GM21360 (cell line): Measurements from ENCODE around the gene COX4I1.

Source experiments
- ATAC-seq: cut with Tn5 transposase; IDR thresholded peaks from one replicate; pipeline ENCODE4 v1.9.1; 2021; ENCODE audit warnings: mild to moderate bottlenecking, moderate library complexity; ENCODE audit not compliant: unreplicated experiment

The COX4I1 gene

GRCh38 chr16:85838381-85838780, 38.9 kb downstream of the COX4I1 start:
- ATAC-seq: no peak

GRCh38 chr16:85838876-85839585, 39.5 kb downstream of the COX4I1 start:
- no peak for ATAC-seq

- ATAC-seq: no peak
These were observed 40.3 kb downstream of the COX4I1 start for GRCh38 chr16:85839681-85840240.

GRCh38 chr16:85840395-85840794, 40.9 kb downstream of the COX4I1 start:
- no peak for ATAC-seq

DNA sequence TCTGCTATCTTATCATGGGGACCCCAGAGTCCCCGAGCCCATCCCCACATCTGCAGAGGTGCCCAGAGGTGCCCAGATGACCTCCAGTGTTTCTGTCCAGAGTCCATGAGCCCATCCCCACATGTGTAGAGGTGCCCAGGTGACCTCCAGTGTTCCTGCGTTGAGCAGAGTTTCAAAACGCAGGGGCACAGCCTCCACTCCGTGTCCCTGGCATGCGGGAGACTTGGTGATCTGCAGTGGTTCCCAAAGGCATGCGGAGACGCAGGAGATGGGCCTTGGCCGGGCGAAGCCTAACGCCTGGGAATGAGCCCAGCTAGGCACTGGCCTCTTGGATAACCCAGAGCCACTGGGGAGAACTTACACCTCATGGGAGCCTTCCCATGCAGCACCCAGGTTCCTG, 41.3 kb downstream of the COX4I1 start:
- ATAC-seq: no peak

DNA sequence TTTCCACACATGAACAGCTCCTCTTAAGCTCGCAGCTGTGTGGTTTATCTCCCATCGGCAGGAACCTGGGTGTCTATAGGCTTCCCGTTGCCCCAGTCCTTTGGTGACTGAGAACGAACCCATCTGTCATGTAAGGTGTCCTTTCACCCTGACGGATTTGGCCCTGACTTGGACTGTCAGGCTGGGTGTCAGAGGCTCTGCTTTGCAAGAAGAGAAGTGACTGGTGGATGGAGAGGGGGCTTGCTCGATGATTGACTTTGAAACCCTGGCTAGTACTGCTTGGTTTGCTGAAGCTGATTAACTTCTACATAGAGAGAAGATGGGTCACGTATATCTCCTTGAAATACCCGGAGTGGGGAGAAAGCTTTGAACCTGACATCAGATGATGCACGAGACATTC, 42.9 kb downstream of the COX4I1 start:
- no peak for ATAC-seq

GRCh38 chr16:85842848-85843247, 43.4 kb downstream of the COX4I1 start:
- ATAC-seq: no peak

GRCh38 chr16:85843471-85844168, 44.1 kb downstream of the COX4I1 start:
- ATAC-seq: no peak

DNA sequence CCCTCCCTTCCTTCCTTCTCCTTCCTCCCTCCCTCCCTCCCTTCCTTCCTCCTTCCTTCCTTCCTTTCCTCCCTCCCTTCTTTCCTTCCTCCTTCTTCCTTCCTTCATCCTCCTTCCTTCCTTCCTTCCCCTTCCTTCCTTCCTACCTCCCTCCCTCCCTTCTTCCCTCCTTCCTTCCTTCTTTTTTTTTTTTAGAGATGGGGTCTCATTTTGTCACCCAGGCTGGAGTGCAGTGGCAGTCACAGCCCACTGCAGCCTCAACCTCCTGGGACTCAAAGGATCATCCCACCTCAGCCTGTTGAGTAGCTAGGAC, 44.6 kb downstream of the COX4I1 start:
- no peak for ATAC-seq

DNA sequence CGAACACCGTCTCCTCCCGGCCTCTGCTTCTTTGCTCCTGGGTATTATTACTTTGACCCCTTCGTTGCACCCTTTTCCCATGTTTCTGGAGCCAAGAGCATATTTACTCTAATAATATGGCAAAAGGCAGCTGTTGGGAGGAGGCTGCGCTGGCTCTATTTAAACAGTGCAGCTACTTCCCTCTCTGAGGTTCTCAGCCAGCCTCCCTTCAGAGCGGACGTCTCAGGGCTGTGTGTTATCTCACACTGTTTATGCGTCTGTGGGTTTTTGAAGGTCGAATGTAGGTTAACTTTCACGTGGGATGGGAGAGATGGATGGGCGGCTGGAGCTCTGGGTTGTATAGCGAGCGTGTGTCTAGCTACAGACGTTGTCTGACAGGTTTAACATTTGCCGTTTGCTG, 45.3 kb downstream of the COX4I1 start:
- no peak for ATAC-seq

- no peak for ATAC-seq
These were observed 45.8 kb downstream of the COX4I1 start for GRCh38 chr16:85845266-85845665.

GRCh38 chr16:85846461-85846860, 47.0 kb downstream of the COX4I1 start:
- no peak for ATAC-seq

DNA sequence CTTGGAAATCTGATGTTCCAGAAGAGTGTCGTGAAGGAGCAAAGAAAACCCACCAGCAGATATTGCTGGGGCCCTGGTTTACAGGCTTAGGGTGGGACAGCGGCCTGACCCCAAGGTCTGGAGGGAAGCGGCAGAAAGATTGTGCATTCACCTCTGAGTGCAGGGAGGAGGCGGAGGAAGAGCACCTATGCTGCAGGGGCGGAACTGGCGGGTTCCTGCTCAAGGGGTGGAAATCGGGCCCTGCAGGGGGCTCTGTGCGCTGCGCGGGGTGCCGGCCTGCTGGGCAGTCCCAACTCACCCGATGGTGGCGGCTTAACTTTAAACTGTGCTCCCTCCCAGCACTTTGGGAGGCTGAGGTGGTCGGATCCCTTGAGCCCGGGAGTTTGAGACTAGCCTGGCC, 47.5 kb downstream of the COX4I1 start:
- no peak for ATAC-seq

DNA sequence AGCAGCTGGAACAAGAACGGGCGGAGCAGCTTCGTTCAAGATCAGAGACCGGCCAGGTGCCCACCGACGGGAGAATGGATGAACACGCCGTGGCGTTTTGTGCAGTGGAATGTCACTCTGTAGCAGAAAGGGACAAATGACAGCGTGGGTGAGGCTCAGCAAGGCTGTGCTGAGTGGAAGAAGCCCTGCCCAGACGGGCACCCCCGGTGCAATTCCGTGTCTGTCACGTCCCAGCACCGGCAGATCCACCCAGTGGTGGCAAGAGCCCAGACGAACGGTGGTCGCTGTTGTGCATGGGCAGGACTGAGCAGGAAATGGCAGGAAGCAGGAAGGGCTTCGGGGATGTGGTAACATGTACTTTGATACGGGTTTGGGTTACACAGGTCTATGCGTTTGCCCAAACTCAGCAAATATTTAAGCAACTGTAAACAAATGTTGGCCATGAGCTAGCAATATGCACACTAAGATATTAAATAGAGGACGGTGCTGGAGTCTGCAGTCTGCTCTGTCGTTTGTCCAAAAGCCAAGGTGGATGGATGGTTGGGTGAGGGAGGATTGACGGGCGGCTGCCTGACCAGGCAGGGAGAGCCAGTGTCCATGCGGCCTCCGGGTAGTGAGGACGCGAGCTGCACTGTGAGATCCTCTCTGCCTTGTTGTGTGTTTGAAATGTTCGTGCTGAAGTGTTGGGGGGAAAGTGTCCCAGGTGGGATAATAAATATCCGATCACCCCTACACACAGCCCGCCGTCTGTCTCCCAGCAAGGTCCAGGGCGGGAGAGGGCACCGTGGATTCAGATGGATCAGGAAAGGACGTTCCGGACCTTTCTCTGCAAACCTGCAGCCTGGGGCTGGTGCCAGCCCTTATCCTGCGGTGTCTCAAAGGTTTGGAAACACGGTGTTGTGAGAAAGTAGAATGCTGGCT, 48.4 kb downstream of the COX4I1 start:
- ATAC-seq: no peak

- no peak for ATAC-seq
These were observed 49.5 kb downstream of the COX4I1 start for GRCh38 chr16:85848986-85849385.

DNA sequence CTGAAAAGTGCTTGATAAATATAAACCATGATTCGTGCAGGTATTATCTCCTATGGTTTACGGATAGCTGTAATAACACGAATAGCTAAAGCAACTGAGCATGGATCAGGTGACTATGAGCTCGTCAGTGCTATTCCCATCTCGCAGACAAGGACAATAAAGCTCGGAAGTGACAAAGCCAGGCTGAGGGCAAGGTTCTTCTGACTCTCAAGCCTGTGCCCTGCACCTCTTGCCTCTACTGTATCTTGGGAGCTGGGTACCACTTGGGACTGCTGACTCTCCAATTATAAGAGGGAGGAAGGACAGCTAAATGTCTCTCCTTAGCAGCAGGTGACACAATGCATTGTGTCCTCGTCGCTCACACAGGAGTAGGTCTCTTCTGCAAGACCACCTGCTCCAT, 49.9 kb downstream of the COX4I1 start:
- no peak for ATAC-seq

GRCh38 chr16:85850344-85850880, 50.9 kb downstream of the COX4I1 start:
- no peak for ATAC-seq

DNA sequence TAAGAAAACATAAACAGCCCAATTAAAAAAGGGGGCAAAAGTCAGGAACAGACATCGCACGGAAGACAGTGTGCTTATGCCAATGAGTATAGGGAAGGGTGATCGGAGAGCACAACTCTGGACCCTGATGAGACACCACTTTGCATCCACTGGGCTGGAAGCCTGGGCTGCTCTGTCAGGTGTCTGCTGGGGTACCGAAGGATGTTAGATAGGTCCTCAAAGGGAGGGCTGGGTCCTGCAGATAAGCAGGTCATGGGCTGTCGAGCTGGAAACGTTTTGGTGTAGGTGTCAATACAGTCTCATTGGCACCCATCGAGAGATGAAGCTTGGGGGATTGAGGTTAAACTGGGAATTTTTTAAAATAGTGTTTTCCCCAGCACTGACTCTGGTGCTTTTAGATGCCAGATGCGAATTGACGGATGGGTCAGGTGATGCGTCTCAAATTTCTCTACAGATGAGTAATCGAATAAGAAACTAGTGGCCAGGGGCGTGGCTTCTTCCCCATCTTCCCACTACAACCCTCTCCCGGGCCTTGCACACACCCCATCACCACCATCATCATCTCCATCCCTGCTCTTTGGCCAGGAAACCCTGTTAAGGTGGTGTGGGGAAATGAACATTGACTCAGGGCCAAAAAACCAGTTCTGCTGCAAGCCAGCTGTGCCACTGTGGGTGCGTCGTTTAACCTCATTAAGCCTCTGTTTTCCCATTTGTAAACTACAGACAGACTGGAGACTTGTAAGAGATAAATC, 51.7 kb downstream of the COX4I1 start:
- no peak for ATAC-seq

DNA sequence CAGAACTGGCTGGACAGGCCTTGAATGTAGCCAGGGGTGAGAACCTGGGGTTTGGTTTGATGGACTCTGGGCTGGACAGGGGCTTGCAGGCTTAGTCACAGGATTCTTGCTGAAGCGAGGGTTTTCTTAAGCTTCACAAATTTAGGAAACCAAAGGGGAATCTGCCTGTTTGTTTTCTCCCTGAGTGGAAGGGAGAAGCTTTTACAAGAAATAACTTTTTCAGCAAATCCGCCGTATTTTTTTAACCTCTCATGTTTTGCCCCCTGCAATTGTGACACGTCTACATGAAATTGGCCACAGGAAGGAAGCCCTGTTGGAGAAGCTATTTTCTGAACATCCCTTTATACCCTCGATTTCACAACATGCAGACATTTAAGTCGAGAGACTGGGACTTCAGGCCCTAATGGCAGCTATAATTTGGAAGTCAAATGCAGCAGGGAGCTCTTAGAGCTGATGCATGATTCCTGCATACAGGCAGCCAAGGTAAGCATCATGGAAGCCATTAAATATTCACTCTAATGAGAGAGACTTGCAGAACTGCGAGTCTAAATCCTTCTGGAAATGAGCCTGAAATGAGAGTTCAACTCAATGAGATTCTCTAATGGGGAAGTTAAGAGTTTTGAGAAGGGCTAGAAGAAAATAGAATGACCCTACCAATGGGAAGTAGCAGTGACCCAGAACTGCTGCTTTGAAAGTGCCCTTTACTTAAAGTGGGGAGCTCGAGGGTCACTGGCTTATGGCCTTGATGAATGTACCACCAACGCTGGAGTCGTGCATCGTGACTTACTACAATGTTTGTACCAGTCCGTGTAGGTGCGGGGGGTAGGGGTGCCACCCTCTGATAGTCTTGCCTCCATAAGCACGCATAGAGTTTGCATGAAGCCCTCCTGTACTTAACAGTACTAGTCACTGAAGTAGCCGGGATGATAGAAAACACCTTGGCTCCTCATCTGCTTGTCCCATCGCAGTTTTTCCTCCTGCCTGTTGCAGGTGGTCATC, 54.4 kb downstream of the COX4I1 start:
- no peak for ATAC-seq
